HG03139 (cell line): ENCODE measurements around the gene P3H2.

Experiments used
- ATAC-seq: cut with Tn5 transposase; IDR thresholded peaks from one replicate; pipeline ENCODE4 v1.9.1; 2021; ENCODE audit not compliant: unreplicated experiment

The P3H2 gene

GRCh38 chr3:190125436-190126068 is 4.9 kb upstream of the P3H2 start:
- no peak for ATAC-seq

- ATAC-seq, result no peak
These were observed 3.4 kb upstream of the P3H2 start for GRCh38 chr3:190124067-190124466.

GRCh38 chr3:190122198-190122771 is 1.6 kb upstream of the P3H2 start:
- no peak for ATAC-seq

GRCh38 chr3:190121383-190121782 is 686 bp upstream of the P3H2 start:
- ATAC-seq, result no peak

- no peak for ATAC-seq
These were observed 322 bp upstream of the P3H2 start for GRCh38 chr3:190121061-190121377.

GRCh38 chr3:190119461-190120268 is 1.0 kb downstream of the P3H2 start:
- peak; percentile 2 for ATAC-seq

- ATAC-seq, result no peak
These were observed 2.3 kb downstream of the P3H2 start for GRCh38 chr3:190118438-190118837.

- ATAC-seq, result no peak
These were observed 2.7 kb downstream of the P3H2 start for GRCh38 chr3:190117981-190118380.

GRCh38 chr3:190116551-190117067 is 4.1 kb downstream of the P3H2 start:
- no peak for ATAC-seq

GRCh38 chr3:190110826-190111225 is 9.9 kb downstream of the P3H2 start:
- ATAC-seq, result no peak

GRCh38 chr3:190109441-190109840 is 11.3 kb downstream of the P3H2 start:
- ATAC-seq, result no peak

GRCh38 chr3:190108804-190109203 is 11.9 kb downstream of the P3H2 start:
- no peak for ATAC-seq

- no peak for ATAC-seq
These were observed 14.8 kb downstream of the P3H2 start for GRCh38 chr3:190105876-190106275.

- ATAC-seq, result no peak
These were observed 19.2 kb downstream of the P3H2 start for GRCh38 chr3:190101320-190102011.

- ATAC-seq, result no peak
These were observed 21.6 kb downstream of the P3H2 start for GRCh38 chr3:190099099-190099498.

GRCh38 chr3:190097617-190098016 is 23.1 kb downstream of the P3H2 start:
- ATAC-seq, result no peak

- no peak for ATAC-seq
These were observed 23.7 kb downstream of the P3H2 start for GRCh38 chr3:190097025-190097424.

- ATAC-seq, result no peak
These were observed 24.4 kb downstream of the P3H2 start for GRCh38 chr3:190096345-190096744.

GRCh38 chr3:190094160-190094718 is 26.5 kb downstream of the P3H2 start:
- ATAC-seq, result no peak

GRCh38 chr3:190092250-190092649 is 28.4 kb downstream of the P3H2 start:
- ATAC-seq, result no peak

GRCh38 chr3:190089711-190090110 is 31.0 kb downstream of the P3H2 start:
- peak; percentile 61 for ATAC-seq
